DND-41 (cell line): ENCODE results near the gene STX17.
"Not testable (repeated sequence)": the region's sequence is repeated elsewhere in the genome, so short reads cannot be mapped to it uniquely, and the experiment has no call there.

Experiments used
- ATAC-seq: fragments of 200-7000 bp; cut with Tn5 transposase; 3 replicates; pipeline ENCODE4 v1.9.1; 2021; ENCODE audit warnings: low read depth; ENCODE audit not compliant: insufficient read depth
- DNase-seq: peaks from one replicate; pipeline ENCODE4 v3.0.0-alpha.2; 2020
- H2AFZ ChIP-seq: 2 replicates; pipeline ENCODE4 v1.6.0; 2012; ENCODE audit warnings: low read depth, low read length
- H3K27ac ChIP-seq: 2 replicates; pipeline ENCODE4 v1.5.1; 2012; ENCODE audit warnings: low read length, inconsistent platforms
- H3K27me3 ChIP-seq: fragments of 200-600 bp; sonication (generic); 2 replicates; pipeline ENCODE4 v1.6.0; 2012; ENCODE audit warnings: low read length, mild to moderate bottlenecking, inconsistent platforms; ENCODE audit not compliant: insufficient read depth, poor library complexity
- H3K36me3 ChIP-seq: 2 replicates; pipeline ENCODE4 v1.5.1; 2012; ENCODE audit warnings: low read length, inconsistent platforms; ENCODE audit not compliant: insufficient read depth
- H3K4me1 ChIP-seq: 2 replicates; pipeline ENCODE4 v1.5.1; 2012; ENCODE audit warnings: mild to moderate bottlenecking, low read length; ENCODE audit not compliant: insufficient read depth
- H3K4me2 ChIP-seq: 2 replicates; pipeline ENCODE4 v1.6.0; 2012; ENCODE audit warnings: mild to moderate bottlenecking, moderate library complexity, low read length, inconsistent platforms; ENCODE audit not compliant: insufficient read depth
- H3K4me3 ChIP-seq, 2 experiments: fragments of 200-600 bp in 1 of 2; shearing (Covaris generic) in 1 of 2; 2 replicates each; pipeline ENCODE4 v1.5.1; 2012 to 2016; ENCODE audit warnings: inconsistent platforms in 2 of 2, low read length in 2 of 2, mild to moderate bottlenecking in 2 of 2, low read depth in 1 of 2, moderate library complexity in 1 of 2
- H3K79me2 ChIP-seq: 2 replicates; pipeline ENCODE4 v1.6.0; 2012; ENCODE audit warnings: low read length, inconsistent platforms; ENCODE audit not compliant: insufficient read depth
- H3K9ac ChIP-seq: 2 replicates; pipeline ENCODE4 v1.6.0; 2012; ENCODE audit warnings: low read depth, mild to moderate bottlenecking, inconsistent platforms, low read length, moderate library complexity
- H3K9me3 ChIP-seq: 2 replicates; pipeline ENCODE4 v1.5.1; 2012; ENCODE audit warnings: low read length, moderate library complexity, mild to moderate bottlenecking, inconsistent platforms; ENCODE audit not compliant: insufficient read depth, severe bottlenecking
- H4K20me1 ChIP-seq: 2 replicates; pipeline ENCODE4 v1.6.0; 2012; ENCODE audit warnings: low read length; ENCODE audit not compliant: insufficient read depth
- EZH2 ChIP-seq: IDR thresholded peaks from 3 replicates; pipeline ENCODE4 v1.6.1; 2012; ENCODE audit warnings: borderline replicate concordance, low read depth, mild to moderate bottlenecking, moderate library complexity, low read length, inconsistent platforms; ENCODE audit not compliant: severe bottlenecking
- TF ChIP-seq, protein P1 (sequence below): IDR thresholded peaks from 2 replicates; pipeline ENCODE4 v1.5.1; 2012; ENCODE audit warnings: borderline replicate concordance, low read length, moderate library complexity, mild to moderate bottlenecking; ENCODE audit not compliant: poor library complexity, severe bottlenecking; ENCODE audit errors: extremely low read depth

Gene STX17

DNA sequence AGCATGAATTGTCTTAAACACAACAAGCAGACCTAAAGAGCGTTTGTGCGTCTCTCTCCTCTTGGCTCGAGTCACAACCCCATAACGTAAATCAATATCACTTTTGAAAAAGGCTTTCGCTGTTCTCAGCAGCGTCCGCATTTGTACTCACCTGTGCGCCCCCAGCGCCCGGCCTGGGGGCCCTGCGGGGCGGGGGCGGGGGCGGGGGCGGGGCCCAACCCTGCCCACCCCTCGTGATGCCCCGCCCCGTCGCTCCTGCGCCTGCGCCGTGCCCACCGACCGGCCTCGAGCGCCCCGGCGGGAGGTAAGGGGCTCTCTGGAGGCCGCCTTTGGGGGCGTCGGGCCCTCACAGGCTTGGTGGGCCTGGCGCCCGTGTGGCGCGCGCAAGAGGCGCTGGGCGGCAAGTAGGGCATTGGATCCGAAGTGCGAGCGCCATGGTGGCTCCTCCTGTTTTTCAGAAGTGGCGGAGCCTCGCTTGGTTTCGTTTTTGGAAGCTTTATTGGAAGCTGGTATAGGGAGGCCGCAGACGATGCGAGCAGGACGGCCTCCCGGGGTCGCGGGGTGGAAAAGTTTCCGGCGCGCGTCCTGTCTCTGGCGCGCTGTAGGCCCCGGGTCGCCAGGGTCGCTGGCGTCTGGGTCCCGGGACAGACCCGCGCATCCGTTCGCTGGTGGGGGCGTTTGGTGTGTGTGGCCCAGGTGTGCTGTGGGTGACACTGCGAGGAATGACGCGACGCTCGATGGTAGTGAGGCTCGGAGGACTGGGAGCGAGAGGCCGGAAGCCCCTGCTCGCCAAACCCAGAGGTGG lies at the start of gene STX17:
STX17 (plus strand) TSS at position 252 of the 805 bp plus-strand sequence. CDS start 8,586 bp downstream, outside the sequence.
- DNase-seq (peak; percentile 78), ATAC-seq (peak; percentile 83)
- H3K27me3 ChIP-seq = no peaks in the 10 kb centered on the region
- H3K9me3 ChIP-seq = no peaks in the 10 kb centered on the region
- H3K4me3 ChIP-seq = peak within 1 kb of the TSS; percentile 85 to 91
- H2AFZ ChIP-seq = peak within 1 kb of the TSS; percentile 94
- no peaks in the 10 kb centered on the region for H4K20me1 ChIP-seq
- H3K9ac ChIP-seq = peak within 1 kb of the TSS; percentile 81
- H3K27ac ChIP-seq = peak within 1 kb of the TSS; percentile 93
- H3K4me2 ChIP-seq = peak within 1 kb of the TSS; percentile 91
- H3K79me2 ChIP-seq = peaks cover 11% of the 10 kb centered on the region; the same call in 1 of the 2 replicates
- no peak for TF ChIP-seq EZH2
- TF ChIP-seq, protein P1, sequence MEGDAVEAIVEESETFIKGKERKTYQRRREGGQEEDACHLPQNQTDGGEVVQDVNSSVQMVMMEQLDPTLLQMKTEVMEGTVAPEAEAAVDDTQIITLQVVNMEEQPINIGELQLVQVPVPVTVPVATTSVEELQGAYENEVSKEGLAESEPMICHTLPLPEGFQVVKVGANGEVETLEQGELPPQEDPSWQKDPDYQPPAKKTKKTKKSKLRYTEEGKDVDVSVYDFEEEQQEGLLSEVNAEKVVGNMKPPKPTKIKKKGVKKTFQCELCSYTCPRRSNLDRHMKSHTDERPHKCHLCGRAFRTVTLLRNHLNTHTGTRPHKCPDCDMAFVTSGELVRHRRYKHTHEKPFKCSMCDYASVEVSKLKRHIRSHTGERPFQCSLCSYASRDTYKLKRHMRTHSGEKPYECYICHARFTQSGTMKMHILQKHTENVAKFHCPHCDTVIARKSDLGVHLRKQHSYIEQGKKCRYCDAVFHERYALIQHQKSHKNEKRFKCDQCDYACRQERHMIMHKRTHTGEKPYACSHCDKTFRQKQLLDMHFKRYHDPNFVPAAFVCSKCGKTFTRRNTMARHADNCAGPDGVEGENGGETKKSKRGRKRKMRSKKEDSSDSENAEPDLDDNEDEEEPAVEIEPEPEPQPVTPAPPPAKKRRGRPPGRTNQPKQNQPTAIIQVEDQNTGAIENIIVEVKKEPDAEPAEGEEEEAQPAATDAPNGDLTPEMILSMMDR = no peak
- peaks cover 25% of the 10 kb centered on the region for H3K4me1 ChIP-seq
- no peaks in the 10 kb centered on the region for H3K36me3 ChIP-seq

DNA sequence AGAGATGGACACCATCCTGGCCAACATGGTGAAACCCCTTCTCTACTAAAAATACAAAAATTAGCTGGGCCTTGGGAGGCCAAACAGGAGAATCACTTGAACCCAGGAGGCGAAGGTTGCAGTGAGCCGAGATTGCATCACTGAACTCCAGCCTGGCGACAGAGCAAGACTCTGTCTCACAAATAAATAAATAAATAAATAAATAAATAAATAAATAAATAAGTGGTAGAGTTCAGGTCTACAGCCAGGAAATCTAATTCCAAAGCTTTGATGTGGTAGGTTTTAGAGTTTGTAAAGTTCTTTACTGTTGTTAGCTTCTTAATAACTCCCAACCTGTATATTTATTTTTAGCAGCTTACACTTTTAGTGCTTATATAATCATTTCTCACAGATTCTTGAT lies 48.9 kb upstream of the STX17 start:
- H4K20me1 ChIP-seq, ATAC-seq, H3K4me3 ChIP-seq, H3K36me3 ChIP-seq, H3K27ac ChIP-seq, H3K79me2 ChIP-seq, H2AFZ ChIP-seq, H3K4me1 ChIP-seq, H3K4me2 ChIP-seq, H3K27me3 ChIP-seq, H3K9ac ChIP-seq, H3K9me3 ChIP-seq, DNase-seq: not testable (repeated sequence)

DNA sequence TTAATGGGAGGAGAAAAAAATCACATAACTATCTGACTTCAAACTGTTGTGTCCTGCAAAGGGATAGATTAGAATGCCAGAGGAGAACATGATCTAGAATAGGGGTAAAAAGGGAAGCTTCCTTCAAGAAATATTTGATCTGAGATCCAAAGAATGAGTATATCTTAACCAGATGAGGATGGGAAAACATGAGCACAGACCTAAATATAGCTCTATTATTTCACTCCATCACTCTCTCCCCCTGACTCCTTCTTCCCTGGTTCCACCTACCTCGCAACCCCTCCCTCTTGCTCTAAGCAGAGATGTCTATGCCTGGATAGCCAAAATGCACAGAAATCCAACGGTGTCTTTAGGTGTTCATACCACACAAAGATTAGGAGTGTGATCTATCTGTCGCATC lies 48.4 kb upstream of the STX17 start:
- Histone ChIP-seq H3K36me3 (no peaks in the 10 kb centered on the region), H2AFZ (no peak overlapping the region), H3K9ac (no peak overlapping the region), H3K4me2 (no peak overlapping the region), H3K27ac (no peak overlapping the region), H3K4me1 (no peaks in the 10 kb centered on the region), H4K20me1 (no peaks in the 10 kb centered on the region), H3K4me3 (no peak overlapping the region), H3K27me3 (no peaks in the 10 kb centered on the region), H3K79me2 (no peaks in the 10 kb centered on the region), H3K9me3 (no peaks in the 10 kb centered on the region)
- DNase-seq (no peak), ATAC-seq (no peak)
- no peak for TF ChIP-seq EZH2
- TF ChIP-seq, protein P1 = no peak

DNA sequence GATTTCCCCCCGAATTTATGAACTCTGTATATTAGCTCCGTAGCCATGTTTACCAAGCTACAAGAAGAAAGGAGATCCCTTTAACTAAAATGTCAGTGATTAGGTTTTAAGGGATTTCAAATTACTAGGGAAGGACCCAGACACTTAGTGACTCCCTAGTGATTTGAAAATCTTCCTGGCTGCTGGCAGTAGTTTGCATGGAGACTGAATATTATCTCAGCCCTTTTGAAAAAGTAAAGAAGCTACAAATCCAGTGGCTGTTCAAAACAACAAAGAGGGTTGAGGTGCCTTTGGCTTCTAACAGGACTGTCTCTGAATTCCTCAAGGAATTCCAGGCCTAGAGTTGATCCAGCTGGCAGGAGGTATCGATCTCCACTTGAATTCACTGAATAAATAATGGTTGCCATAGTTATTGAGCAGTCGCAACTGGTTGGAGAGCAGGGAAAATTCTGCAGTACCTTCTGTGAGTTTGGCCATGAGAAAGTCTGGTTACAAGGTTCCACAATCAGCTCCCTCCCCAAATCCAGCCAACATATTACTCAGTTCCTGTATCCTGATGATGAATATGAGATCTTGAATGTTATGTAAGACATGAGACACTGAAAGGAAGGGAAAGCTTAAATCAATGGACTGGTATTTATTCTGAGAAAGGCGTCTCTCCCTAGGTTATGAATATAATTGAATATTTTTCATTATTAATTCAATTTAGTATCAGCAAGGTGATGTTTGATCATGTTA lies 47.0 kb upstream of the STX17 start:
- TF ChIP-seq, protein P1 = no peak
- no peak for TF ChIP-seq EZH2
- H3K27ac ChIP-seq = no peak overlapping the region

More for the DNA sequence above, 47.0 kb upstream of the STX17 start:
- no peaks in the 10 kb centered on the region for H3K36me3 ChIP-seq
- no peak overlapping the region for H3K4me3 ChIP-seq
- no peaks in the 10 kb centered on the region for H3K9me3 ChIP-seq
- H3K9ac ChIP-seq = no peak overlapping the region
- no peak overlapping the region for H2AFZ ChIP-seq
- no peaks in the 10 kb centered on the region for H3K4me1 ChIP-seq
- no peak overlapping the region for H3K4me2 ChIP-seq
- DNase-seq = no peak
- H3K79me2 ChIP-seq = no peaks in the 10 kb centered on the region
- ATAC-seq = no peak
- H4K20me1 ChIP-seq = no peaks in the 10 kb centered on the region
- no peaks in the 10 kb centered on the region for H3K27me3 ChIP-seq
